ENCODE data around the gene RNF13.
A peak's percentile ranks its signal among the peaks of the same experiment; 100 is the strongest.

Gene RNF13

GRCh38 chr3:149965278-149965677 lies 152.3 kb downstream of the RNF13 start:
- no peak for DNase-seq (ENCODE audit: extremely low read depth, low read depth)
- no peak for TF ChIP-seq CTCF (IDR thresholded peaks at IDR 0.05; ENCODE audit: low read depth, low read length)

GRCh38 chr3:149967086-149967685 lies 154.2 kb downstream of the RNF13 start:
- no peak for DNase-seq (ENCODE audit: extremely low read depth, low read depth)
- TF ChIP-seq CTCF (IDR thresholded peaks at IDR 0.05; ENCODE audit: low read depth, low read length): peak; percentile 36

- no peak for DNase-seq (ENCODE audit: extremely low read depth, low read depth)
- TF ChIP-seq CTCF (IDR thresholded peaks at IDR 0.05; ENCODE audit: low read depth, low read length): no peak
Measured at GRCh38 chr3:149968216-149968615, 155.2 kb downstream of the RNF13 start.

- peak; percentile 63 for DNase-seq (ENCODE audit: extremely low read depth, low read depth)
- TF ChIP-seq CTCF (IDR thresholded peaks at IDR 0.05; ENCODE audit: low read depth, low read length): peak; percentile 13
Measured at GRCh38 chr3:149969110-149969939, 156.3 kb downstream of the RNF13 start.

GRCh38 chr3:149969940-149970715 lies 157.1 kb downstream of the RNF13 start:
- no peak for TF ChIP-seq CTCF (IDR thresholded peaks at IDR 0.05; ENCODE audit: low read depth, low read length)
- DNase-seq (ENCODE audit: extremely low read depth, low read depth): peak; percentile 66

GRCh38 chr3:149970716-149971402 lies 157.8 kb downstream of the RNF13 start, which contains the start of gene PFN2:
TSS of gene PFN2 (minus strand) at chr3:149970895. CDS start at chr3:149970856, 39 bp downstream.
- DNase-seq (ENCODE audit: extremely low read depth, low read depth): peak; percentile 75
- TF ChIP-seq CTCF (IDR thresholded peaks at IDR 0.05; ENCODE audit: low read depth, low read length): no peak

Measured in AG09319 (cell line).